GM10248 (cell line): ENCODE measurements around the gene PLB1.
"Not testable (repeated sequence)": the region's sequence is repeated elsewhere in the genome, so short reads cannot be mapped to it uniquely, and the experiment has no call there.

ENCODE experiments used
- CTCF ChIA-PET: fragments of 300-600 bp; sonication (Branson Sonifier 250); formaldehyde crosslinking; extraction: SDS; loops from one replicate; lab custom pipeline; 2021; ENCODE audit warnings: antibody characterized with exemption; lab: Yijun Ruan, JAX
- POLR2A ChIA-PET: fragments of 350-650 bp; sonication (Branson Sonifier 250); formaldehyde crosslinking; extraction: SDS; loops from one replicate; lab custom pipeline; 2020; ENCODE audit warnings: antibody characterized with exemption; lab: Yijun Ruan, JAX
- DNase-seq: peaks from one replicate; pipeline ENCODE4 v3.0.0; 2012; ENCODE audit errors: extremely low spot score
- TF ChIP-seq, protein P1 (sequence below): IDR thresholded peaks from 2 replicates; pipeline ENCODE4 v1.5.1; 2012; ENCODE audit warnings: mild to moderate bottlenecking, low read depth; ENCODE audit errors: extremely low read depth, missing control alignments, control extremely low read depth

PLB1 gene

DNA sequence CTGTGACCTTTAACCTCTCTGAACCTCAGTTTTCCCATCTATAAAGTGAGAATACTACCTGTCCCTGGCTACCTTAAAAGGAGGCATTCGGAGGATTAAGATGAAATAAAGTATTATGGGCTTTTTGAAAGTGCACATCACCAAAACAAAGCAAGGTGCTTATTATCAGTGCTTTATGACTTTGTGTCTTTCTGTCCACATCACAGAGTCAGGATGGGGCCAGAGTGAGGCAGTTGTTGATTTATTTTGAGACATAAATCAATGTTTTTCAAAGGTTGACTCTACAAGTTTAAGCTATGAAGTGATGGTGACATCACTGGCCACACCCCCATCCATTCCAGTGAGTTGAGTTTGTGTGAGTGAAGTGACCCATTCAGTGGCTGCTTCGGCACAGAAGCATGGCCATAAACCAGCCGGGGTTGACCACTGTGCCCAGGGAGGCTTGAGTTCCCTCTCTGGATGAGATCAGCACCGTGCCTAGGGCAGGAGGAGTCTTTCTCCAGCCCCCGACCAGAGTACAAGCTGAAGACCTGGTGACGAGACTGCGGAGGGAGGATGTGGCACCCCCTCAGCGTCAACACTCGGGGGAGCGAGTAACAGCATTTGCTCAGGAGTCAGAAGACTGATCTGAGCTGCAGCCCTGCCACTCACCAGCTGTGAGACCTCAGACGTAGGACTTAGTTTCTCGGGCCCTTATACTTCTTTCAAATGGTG, 166.8 kb downstream of the PLB1 start:
- no peak for DNase-seq
- ChIA-PET POLR2A (no interaction called here), CTCF (interaction anchor here (0.6 to 3.2 kb wide), 4 partner anchors 11 to 96 kb away, joined by 3 to 9 read pairs (median 8); no protein-coding TSS in a partner anchor)
- TF ChIP-seq, protein P1, sequence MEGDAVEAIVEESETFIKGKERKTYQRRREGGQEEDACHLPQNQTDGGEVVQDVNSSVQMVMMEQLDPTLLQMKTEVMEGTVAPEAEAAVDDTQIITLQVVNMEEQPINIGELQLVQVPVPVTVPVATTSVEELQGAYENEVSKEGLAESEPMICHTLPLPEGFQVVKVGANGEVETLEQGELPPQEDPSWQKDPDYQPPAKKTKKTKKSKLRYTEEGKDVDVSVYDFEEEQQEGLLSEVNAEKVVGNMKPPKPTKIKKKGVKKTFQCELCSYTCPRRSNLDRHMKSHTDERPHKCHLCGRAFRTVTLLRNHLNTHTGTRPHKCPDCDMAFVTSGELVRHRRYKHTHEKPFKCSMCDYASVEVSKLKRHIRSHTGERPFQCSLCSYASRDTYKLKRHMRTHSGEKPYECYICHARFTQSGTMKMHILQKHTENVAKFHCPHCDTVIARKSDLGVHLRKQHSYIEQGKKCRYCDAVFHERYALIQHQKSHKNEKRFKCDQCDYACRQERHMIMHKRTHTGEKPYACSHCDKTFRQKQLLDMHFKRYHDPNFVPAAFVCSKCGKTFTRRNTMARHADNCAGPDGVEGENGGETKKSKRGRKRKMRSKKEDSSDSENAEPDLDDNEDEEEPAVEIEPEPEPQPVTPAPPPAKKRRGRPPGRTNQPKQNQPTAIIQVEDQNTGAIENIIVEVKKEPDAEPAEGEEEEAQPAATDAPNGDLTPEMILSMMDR = no peak

DNA sequence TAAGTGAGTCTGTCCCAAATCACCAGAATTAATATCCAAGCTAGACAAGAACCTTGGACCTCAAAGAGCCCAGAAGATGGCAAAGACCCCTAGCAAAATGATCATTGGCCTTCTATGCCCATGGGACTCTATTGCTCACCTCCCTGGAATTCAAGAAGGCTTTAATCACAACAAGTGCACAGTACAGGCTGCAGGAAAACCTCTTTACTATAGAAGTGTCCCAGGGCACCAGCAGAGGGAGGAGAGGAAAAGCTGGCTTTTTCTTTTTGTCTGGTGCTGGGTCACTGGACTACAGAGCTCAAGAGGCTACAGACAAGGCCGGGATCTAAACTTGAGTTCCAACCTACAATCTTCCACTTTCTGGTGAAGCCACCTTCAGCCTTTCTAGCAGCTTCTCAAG, 167.5 kb downstream of the PLB1 start:
- TF ChIP-seq, protein P1 = no peak
- ChIA-PET CTCF (interaction anchor here (2.0 to 3.2 kb wide), 3 partner anchors 39 to 97 kb away, joined by 6 to 9 read pairs (median 9); no protein-coding TSS in a partner anchor), POLR2A (no interaction called here)
- no peak for DNase-seq

DNA sequence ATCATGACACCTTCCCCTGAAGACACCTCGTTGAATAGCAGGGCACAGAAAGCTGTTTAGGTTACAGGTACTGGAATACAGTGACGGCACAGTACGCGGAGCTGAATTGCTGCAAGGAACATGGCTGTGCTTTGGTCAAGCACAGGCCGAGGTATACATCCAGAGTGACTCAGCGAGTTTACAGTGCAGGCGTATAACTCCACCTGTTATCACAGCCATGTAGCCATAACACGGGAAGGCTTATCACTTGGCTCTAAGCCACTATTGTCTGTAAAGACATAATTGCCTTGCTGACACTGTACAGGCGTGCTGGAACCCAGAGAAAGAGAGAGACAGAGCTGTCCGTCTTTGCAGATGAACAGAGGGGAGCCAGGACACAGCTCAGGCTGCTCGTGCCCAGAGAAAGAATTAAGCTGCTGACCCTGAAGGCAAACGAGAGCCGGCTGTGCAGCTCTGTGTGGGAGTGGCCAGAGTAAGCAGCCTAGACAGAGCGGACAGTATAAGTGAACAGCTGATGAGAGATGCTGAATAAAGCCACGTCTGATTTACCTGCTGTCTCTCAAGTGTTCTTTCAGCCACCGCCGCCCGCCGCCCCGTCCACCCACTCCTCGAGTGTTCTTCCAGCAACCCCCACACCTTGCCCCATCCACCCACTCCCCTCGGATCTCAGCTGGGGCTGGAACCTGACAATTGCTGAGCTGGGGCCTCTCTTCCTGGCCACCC, 168.4 kb downstream of the PLB1 start:
- CTCF ChIA-PET = interaction anchor here (2.0 to 3.2 kb wide), 3 partner anchors 39 to 98 kb away, joined by 6 to 9 read pairs (median 9); no protein-coding TSS in a partner anchor
- no peak for DNase-seq
- TF ChIP-seq, protein P1 = no peak
- POLR2A ChIA-PET = no interaction called here

DNA sequence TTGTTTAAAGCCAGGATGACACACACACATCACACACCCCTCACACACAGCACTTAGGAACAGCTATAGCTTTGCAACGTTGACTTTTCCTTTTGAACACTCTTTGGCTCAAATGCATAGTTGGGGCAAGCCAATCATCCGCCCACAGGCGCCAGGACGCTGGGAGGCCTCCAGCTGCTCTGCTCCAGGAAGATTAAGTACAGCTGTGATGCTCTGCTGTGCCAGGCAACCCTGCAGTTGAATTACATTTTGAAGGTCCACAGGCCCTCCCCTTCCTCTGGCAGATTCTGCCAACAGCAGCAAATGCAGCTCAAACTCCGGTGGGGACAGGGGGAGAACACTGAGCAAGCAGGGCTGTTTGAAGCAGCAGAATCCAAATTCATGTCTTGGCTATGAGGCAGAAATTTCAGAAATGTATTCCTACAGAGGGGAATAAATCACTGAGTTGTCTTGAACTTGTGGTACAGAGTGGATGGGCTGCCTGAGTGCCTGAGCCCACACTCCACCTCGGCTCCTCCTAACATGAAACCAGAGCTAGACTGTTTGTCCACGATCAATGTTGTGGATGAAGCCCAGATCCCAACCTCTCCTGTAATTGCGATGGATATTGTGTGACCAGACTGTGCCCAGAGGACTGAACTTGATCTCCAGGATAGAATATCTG, 169.3 kb downstream of the PLB1 start:
- TF ChIP-seq, protein P1 = no peak
- CTCF ChIA-PET = interaction anchor here (1.3 to 3.2 kb wide), 4 partner anchors 40 to 98 kb away, joined by 3 to 9 read pairs (median 8); no protein-coding TSS in a partner anchor
- no peak for DNase-seq
- POLR2A ChIA-PET = no interaction called here

DNA sequence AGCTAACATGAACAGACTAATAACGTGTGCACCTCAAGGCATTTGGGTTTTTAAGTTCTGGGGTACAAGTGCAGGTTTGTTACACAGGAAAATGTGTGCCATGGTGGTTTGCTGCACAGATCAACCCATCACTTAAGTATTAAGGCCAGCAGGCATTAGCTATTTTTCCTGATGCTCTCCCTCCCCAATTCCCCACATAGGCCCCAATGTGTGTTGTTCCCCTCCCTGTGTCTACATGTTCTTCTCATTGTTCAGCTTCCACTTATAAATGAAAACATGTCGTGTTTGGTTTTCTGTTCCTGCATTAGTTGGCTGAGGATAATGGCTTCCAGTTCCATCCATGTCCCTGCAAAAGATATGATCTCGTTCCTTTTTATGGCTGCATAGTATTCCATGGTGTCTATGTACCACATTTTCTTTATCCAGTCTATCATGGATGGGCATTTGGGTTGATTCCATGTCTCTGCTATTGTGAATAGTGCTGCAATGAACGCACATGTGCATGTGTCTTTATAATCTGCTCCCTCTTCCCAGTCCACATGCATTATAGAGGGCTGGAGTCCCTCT, 170.0 kb downstream of the PLB1 start:
- not testable (repeated sequence) for DNase-seq
- CTCF ChIA-PET = interaction anchor here (1.3 kb wide), 1 partner anchor 43 kb away, joined by 3 read pairs; no protein-coding TSS in a partner anchor

DNA sequence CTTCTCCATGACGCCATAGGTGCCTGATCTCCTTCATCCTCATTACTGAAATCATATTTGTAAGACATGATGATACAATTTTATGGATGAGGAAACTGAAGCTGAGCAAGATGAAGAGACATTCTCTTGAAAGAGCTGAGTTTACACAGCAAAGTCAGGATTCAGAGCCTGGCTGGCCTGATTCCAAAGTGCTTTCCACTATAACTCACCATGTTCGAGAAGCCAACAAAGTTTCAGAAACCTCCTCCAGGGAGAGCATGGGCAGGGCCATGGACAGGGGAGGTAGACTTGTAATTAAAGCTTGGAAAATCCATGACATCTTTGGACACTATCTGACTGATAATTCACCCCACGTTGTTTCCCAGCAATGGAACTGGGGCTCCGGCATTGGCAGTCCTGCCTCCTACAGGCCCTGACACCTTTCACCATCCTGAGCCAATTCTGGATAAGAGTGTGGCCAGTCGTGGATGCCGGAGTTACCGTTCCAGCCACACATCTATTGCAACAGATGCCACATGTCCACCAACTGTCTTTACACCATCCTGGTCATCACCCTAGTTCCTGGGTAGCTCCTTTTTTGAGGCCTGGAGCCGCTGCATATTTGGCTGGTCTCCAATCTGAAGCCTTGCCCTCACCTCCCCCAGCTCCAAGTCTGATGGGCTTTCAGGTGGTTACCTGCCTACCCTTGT, 170.8 kb downstream of the PLB1 start:
- CTCF ChIA-PET = interaction anchor here (0.9 to 1.5 kb wide), 3 partner anchors 8 to 43 kb away, joined by 3 read pairs; no protein-coding TSS in a partner anchor
- POLR2A ChIA-PET = no interaction called here
- TF ChIP-seq, protein P1 = no peak
- DNase-seq = no peak

More for the DNA sequence above, 170.0 kb downstream of the PLB1 start:
- POLR2A ChIA-PET = not testable (repeated sequence)
